GM12874 (cell line): ENCODE measurements around the gene NOS3.

Source experiments
- TF ChIP-seq, protein P1 (sequence below): IDR thresholded peaks from 2 replicates; pipeline ENCODE4 v1.5.1; 2011; ENCODE audit warnings: low read depth, mild to moderate bottlenecking, control low read depth, low read length, moderate library complexity; ENCODE audit not compliant: insufficient read depth

Gene NOS3

DNA sequence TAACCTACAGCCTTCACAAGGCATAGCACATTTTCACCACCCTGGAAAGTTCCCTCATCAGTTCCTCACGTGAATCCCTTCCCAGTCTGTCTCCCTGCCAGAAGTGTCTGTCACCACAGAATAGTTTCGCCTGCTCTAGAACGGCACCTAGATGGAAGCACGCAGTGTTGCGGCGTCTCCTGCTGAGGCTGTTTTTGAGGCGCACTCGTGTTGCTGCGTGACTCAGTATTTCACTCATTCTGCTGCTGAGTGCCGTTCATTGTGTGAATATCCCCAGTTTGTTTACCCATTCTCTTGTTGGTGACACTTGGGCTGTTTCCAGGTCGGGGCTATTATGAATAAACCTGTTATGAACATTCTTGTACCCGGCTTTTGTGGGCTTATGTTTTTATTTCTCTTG is 12.8 kb downstream of the NOS3 start:
- TF ChIP-seq, protein P1, sequence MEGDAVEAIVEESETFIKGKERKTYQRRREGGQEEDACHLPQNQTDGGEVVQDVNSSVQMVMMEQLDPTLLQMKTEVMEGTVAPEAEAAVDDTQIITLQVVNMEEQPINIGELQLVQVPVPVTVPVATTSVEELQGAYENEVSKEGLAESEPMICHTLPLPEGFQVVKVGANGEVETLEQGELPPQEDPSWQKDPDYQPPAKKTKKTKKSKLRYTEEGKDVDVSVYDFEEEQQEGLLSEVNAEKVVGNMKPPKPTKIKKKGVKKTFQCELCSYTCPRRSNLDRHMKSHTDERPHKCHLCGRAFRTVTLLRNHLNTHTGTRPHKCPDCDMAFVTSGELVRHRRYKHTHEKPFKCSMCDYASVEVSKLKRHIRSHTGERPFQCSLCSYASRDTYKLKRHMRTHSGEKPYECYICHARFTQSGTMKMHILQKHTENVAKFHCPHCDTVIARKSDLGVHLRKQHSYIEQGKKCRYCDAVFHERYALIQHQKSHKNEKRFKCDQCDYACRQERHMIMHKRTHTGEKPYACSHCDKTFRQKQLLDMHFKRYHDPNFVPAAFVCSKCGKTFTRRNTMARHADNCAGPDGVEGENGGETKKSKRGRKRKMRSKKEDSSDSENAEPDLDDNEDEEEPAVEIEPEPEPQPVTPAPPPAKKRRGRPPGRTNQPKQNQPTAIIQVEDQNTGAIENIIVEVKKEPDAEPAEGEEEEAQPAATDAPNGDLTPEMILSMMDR, result no peak

DNA sequence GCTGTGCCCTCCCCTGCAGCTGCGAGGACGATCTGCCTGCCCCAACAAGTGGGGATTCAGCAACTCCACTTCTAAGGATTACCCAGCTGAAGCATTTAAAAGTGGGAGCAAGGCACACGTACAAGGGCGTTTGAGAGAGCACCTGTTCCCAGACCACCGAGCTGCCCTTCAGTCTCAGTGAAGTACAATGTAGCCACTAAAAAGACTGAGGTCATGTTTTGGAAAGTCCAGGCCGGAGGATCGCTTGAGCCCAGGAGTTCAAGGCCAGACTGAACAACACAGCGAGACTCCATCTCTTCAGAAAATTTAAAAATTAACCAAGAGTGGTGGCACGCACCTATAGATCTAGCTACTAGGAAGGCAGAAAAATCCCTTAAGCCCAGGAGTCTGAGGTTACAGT is 14.7 kb downstream of the NOS3 start:
- TF ChIP-seq, protein P1, result no peak

DNA sequence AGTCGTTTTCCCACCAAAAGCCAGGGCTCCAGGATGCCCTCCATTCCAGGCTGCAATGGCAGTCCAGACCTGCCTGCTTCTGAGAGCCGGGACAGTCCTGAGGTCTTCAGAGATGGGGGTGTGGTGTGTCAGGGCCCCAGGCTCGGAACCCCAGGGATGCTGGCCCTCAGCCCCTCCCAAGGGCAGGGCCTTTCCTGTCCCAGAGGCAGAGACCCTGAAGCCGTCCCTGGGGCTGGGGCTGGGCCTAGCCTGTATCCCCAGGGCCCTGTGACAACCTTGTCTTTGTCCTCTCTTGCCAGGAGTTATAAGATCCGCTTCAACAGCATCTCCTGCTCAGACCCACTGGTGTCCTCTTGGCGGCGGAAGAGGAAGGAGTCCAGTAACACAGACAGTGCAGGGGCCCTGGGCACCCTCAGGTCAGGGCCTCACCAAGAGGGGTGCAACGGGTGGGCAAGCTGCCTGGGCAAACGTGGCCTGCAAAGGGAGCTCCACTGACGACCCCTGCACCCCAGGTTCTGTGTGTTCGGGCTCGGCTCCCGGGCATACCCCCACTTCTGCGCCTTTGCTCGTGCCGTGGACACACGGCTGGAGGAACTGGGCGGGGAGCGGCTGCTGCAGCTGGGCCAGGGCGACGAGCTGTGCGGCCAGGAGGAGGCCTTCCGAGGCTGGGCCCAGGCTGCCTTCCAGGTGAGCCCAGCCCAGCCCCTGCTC is 15.9 kb downstream of the NOS3 start:
- TF ChIP-seq, protein P1, result no peak

DNA sequence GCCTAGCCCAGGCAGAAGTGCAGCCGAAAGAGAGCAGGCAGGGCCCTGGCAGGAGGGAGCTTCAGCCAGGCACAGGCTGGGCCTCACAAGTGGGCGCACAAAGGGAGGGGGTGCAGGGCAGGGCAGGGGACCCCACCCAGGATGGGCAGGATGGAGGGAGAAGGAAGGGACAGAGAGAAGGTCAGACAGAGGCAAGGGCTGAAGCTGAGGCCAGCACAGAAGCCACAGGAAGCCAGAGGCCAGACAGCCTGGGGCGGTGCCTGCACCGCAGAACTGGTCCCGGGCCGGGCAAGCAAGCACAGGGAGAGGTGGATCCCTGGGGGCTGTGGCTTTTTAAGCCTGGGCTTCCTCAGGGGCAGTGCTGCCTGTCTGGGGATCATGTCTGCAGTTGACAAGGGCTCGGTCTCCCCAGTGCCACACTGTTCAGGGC is 16.7 kb downstream of the NOS3 start:
- TF ChIP-seq, protein P1, result no peak

DNA sequence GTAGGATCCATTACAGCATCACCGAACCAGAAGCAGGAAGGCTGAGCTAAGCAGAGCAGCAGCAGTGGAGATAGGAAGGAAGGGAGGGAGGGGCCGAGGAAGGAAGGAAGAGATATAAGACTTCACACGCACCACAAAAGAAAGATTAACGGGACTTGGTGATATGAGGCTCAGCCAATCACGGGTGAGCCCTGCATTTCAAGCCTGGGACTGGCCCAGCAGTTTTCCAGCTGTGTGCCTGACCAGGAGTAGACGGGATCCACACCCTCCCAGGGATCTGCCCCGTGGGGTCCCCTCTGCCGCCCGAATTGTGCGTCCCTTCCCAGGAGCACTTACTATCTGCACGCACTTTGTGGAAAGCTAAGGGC is 17.3 kb downstream of the NOS3 start:
- TF ChIP-seq, protein P1, result no peak

DNA sequence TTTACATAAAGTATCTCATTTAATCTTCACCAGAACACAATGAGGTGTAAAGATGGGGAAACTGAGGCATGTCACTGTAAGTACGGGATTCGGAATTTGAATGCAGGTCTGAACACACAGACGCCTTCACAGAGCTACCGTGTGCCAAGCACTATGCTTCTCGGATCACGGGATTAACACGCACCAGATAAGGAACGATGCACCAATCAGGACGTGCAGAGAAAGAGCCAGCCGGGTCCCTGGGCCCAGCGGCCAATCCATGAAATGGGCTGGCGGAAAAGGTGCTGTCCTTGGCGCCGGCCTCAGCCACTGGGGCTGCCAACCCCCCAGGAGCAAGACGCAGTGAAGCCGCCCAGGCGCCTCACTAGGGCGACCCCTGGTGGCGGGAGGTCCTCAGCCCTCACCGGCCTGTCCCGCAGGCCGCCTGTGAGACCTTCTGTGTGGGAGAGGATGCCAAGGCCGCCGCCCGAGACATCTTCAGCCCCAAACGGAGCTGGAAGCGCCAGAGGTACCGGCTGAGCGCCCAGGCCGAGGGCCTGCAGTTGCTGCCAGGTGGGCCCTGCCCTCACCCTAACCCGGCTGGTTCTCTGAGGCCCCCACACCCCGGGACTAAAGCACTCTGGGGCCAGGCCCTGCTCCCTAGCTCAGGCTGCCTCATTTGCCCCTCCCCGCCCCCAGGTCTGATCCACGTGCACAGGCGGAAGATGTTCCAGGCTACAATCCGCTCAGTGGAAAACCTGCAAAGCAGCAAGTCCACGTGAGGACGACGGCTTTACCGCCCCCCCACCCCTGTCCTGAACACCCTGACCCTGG is 17.9 kb downstream of the NOS3 start:
- TF ChIP-seq, protein P1, result peak; percentile 96

DNA sequence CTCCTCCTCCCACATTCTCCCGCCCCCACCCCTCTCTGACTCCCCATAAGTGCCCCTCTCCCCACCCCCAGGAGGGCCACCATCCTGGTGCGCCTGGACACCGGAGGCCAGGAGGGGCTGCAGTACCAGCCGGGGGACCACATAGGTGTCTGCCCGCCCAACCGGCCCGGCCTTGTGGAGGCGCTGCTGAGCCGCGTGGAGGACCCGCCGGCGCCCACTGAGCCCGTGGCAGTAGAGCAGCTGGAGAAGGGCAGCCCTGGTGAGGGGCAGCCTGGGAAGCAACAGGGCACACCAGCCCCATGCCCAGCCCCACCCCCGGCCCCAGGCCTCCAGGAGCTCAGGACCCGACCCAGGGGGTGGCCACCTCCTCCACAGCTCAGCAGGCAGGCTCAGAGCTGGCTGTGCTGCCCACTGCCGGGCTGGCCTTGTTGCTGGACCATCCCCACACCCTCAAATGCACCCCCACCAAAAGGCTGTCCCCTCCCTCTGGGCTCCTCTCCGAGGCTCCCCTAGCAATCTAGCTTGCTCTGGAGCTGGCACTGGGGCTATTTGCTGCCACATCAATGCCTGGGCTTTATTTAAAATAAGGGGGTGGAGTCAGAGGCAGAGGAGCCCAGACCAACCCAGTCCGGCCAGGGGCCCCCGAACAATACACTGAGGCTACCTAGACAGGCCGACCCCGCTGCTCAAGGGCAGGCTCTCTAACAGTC is 18.7 kb downstream of the NOS3 start:
- TF ChIP-seq, protein P1, result no peak
